ENCODE measurements around the gene ZNHIT1. TPM values are rescaled to one million over a fixed set of nuclear protein-coding genes. Genes with fewer than 3 reads are reported as not detected.

ZNHIT1 gene
- total RNA-seq, 4 donors from 2014 or later, result 60.6 to 86.7 (median 77.6) TPM

- TF ChIP-seq POLR2AphosphoS5 (IDR thresholded peaks at IDR 0.05) (no peak), EP300 (IDR thresholded peaks at IDR 0.05) (no peak), POLR2A (IDR thresholded peaks at IDR 0.05; ENCODE audit: low read depth) (no peak)
- TF ChIP-seq, protein P1, sequence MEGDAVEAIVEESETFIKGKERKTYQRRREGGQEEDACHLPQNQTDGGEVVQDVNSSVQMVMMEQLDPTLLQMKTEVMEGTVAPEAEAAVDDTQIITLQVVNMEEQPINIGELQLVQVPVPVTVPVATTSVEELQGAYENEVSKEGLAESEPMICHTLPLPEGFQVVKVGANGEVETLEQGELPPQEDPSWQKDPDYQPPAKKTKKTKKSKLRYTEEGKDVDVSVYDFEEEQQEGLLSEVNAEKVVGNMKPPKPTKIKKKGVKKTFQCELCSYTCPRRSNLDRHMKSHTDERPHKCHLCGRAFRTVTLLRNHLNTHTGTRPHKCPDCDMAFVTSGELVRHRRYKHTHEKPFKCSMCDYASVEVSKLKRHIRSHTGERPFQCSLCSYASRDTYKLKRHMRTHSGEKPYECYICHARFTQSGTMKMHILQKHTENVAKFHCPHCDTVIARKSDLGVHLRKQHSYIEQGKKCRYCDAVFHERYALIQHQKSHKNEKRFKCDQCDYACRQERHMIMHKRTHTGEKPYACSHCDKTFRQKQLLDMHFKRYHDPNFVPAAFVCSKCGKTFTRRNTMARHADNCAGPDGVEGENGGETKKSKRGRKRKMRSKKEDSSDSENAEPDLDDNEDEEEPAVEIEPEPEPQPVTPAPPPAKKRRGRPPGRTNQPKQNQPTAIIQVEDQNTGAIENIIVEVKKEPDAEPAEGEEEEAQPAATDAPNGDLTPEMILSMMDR (IDR thresholded peaks at IDR 0.05), result no peak
Observed at GRCh38 chr7:101173752-101174244, 44.2 kb upstream of the ZNHIT1 start.

GRCh38 chr7:101174322-101174854 is 43.6 kb upstream of the ZNHIT1 start:
- no peak overlapping the region for H3K4me3 ChIP-seq
- peaks cover 36 to 53% (median 44%) of the 10 kb centered on the region in 4 donors for H3K4me1 ChIP-seq
- H3K36me3 ChIP-seq, result no peaks in the 10 kb centered on the region
- 5% methylated on average over 26 of the region's 28 CpGs for WGBS
- no peak overlapping the region for H3K27ac ChIP-seq (replicated peaks in 1 of 4)
- TF ChIP-seq EP300 (IDR thresholded peaks at IDR 0.05), result no peak
- no peak for TF ChIP-seq POLR2AphosphoS5 (IDR thresholded peaks at IDR 0.05)
- TF ChIP-seq POLR2A (IDR thresholded peaks at IDR 0.05; ENCODE audit: low read depth), result no peak
- TF ChIP-seq, protein P1 (IDR thresholded peaks at IDR 0.05), result no peak
- no peak for DNase-seq (ENCODE audit: extremely low spot score)
- H3K27me3 ChIP-seq, result peaks cover 14 to 100% (median 91%) of the 10 kb centered on the region in 4 donors
- intact Hi-C loops (cut with DNase I), result no loop called here
- H3K9me3 ChIP-seq, result no peaks in the 10 kb centered on the region

More at GRCh38 chr7:101173752-101174244, 44.2 kb upstream of the ZNHIT1 start:
- no peak for DNase-seq (ENCODE audit: extremely low spot score)
- Histone ChIP-seq H3K27ac (replicated peaks in 1 of 4) (no peak overlapping the region), H3K4me1 (peaks cover 37 to 52% (median 40%) of the 10 kb centered on the region in 4 donors), H3K9me3 (no peaks in the 10 kb centered on the region), H3K27me3 (peaks cover 16 to 100% (median 91%) of the 10 kb centered on the region in 4 donors), H3K4me3 (peak overlapping the region in 2 of 4 donors; percentile 7 to 16), H3K36me3 (no peaks in the 10 kb centered on the region)
- 13% methylated on average over 16 of the region's 16 CpGs for WGBS
- intact Hi-C loops (cut with DNase I), result no loop called here

- H3K9me3 ChIP-seq, result no peaks in the 10 kb centered on the region
- H3K27me3 ChIP-seq, result peaks cover 24 to 100% (median 91%) of the 10 kb centered on the region in 4 donors
- intact Hi-C loops (cut with DNase I), result no loop called here
- no peak for DNase-seq (ENCODE audit: extremely low spot score)
- WGBS, result 33% methylated on average over 3 of the region's 3 CpGs
- TF ChIP-seq EP300 (IDR thresholded peaks at IDR 0.05) (no peak), POLR2A (IDR thresholded peaks at IDR 0.05; ENCODE audit: low read depth) (no peak), POLR2AphosphoS5 (IDR thresholded peaks at IDR 0.05) (no peak)
- TF ChIP-seq, protein P1 (IDR thresholded peaks at IDR 0.05), result no peak
- H3K4me3 ChIP-seq, result no peak overlapping the region
- H3K36me3 ChIP-seq, result no peaks in the 10 kb centered on the region
- no peak overlapping the region for H3K27ac ChIP-seq (replicated peaks in 1 of 4)
- H3K4me1 ChIP-seq, result peaks cover 35 to 54% (median 46%) of the 10 kb centered on the region in 4 donors
Observed at GRCh38 chr7:101175664-101176063, 42.3 kb upstream of the ZNHIT1 start.

DNA sequence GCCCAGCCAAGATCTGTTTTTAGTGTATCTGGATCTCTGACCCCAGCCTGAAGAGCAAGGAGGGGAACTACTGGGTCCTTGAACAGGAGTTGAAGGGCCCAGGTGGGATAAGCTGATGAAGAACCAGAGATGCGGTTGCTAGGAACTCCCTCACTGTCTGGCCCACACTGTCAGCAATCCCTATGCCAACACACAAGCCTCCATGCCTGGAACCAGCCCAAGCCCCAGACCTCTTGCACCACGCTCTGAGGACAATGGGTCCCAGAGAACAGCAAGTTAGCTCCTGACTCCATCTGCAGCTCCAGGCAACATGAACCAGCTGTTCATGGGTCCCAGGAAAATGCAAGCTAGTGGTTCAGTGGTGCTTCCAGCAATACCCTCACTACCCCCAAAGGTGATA is 40.3 kb upstream of the ZNHIT1 start:
- H3K4me1 ChIP-seq, result peaks cover 25 to 40% (median 35%) of the 10 kb centered on the region in 4 donors
- no peak overlapping the region for H3K27ac ChIP-seq (replicated peaks in 1 of 4)
- 79% methylated on average over 2 of the region's 2 CpGs for WGBS
- intact Hi-C loops (cut with DNase I), result no loop called here
- peaks cover 19 to 100% (median 82%) of the 10 kb centered on the region in 4 donors for H3K27me3 ChIP-seq
- no peak overlapping the region for H3K4me3 ChIP-seq
- H3K36me3 ChIP-seq, result no peaks in the 10 kb centered on the region
- no peaks in the 10 kb centered on the region for H3K9me3 ChIP-seq
- TF ChIP-seq EP300 (IDR thresholded peaks at IDR 0.05) (no peak), POLR2A (IDR thresholded peaks at IDR 0.05; ENCODE audit: low read depth) (no peak), POLR2AphosphoS5 (IDR thresholded peaks at IDR 0.05) (no peak)
- TF ChIP-seq, protein P1 (IDR thresholded peaks at IDR 0.05), result no peak
- DNase-seq (ENCODE audit: extremely low spot score), result no peak
